A549 (cell line): ENCODE measurements around the gene SACS. TPM values are rescaled to one million over a fixed set of nuclear protein-coding genes. Genes with fewer than 3 reads are reported as not detected.

Experiments
- ATAC-seq, 2 experiments: fragments of 200-7000 bp in 1 of 2; fragments of >200 bp in 1 of 2; cut with Nextera tagmentation in 1 of 2; cut with Tn5 transposase in 1 of 2; 3 replicates each; pipeline versions ENCODE4 v1.8.0 to v1.9.1; 2018 to 2020; ENCODE audit warnings: mild to moderate bottlenecking in 1 of 2, moderate library complexity in 1 of 2
- CTCF ChIA-PET: fragments of 300-600 bp; sonication (Branson Sonifier 250); formaldehyde crosslinking; extraction: SDS; loops from one replicate; lab custom pipeline; 2021; ENCODE audit warnings: antibody characterized with exemption, inconsistent platforms; lab: Yijun Ruan, JAX
- POLR2A ChIA-PET: fragments of 350-600 bp; formaldehyde crosslinking; extraction: SDS; loops from one replicate; lab custom pipeline; 2021; ENCODE audit warnings: antibody characterized with exemption, inconsistent platforms; lab: Yijun Ruan, JAX
- DNase-seq, 2 experiments: peaks; one replicate each; pipeline versions ENCODE4 v3.0.0 to v3.0.0-alpha.2; 2011 to 2016; ENCODE audit warnings: low read depth in 1 of 2, low spot score in 1 of 2
- FAIRE-seq: peaks from 2 replicates; lab custom pipeline; 2011; peaks lifted over from hg19 to GRCh38; lab: Jason Lieb, UNC
- H3K27ac ChIP-seq, 2 experiments: fragments of >200 bp; sonication (Bioruptor Twin); formaldehyde crosslinking; 3 replicates each; pipeline ENCODE4 v1.5.1; 2016 to 2017
- H3K4me1 ChIP-seq: fragments of >200 bp; sonication (Bioruptor Twin); formaldehyde crosslinking; 3 replicates; pipeline ENCODE4 v1.6.1; 2016
- H3K4me2 ChIP-seq: fragments of >200 bp; sonication (Bioruptor Twin); formaldehyde crosslinking; 3 replicates; pipeline ENCODE4 v1.6.1; 2016
- H3K4me3 ChIP-seq: fragments of >200 bp; sonication (Bioruptor Twin); formaldehyde crosslinking; 3 replicates; pipeline ENCODE4 v1.5.1; 2016
- H3K9me3 ChIP-seq: fragments of >200 bp; sonication (Bioruptor Twin); formaldehyde crosslinking; 3 replicates; pipeline ENCODE4 v1.6.1; 2016
- BHLHE40 ChIP-seq: IDR thresholded peaks from 2 replicates; pipeline ENCODE4 v1.6.1; 2012; ENCODE audit warnings: low read depth, low read length, inconsistent platforms
- CBX8 ChIP-seq: fragments of 200-600 bp; sonication (generic); IDR thresholded peaks from 2 replicates; pipeline ENCODE4 v1.6.1; 2016
- EHF ChIP-seq: fragments of 250-450 bp; sonication (Bioruptor Pico); IDR thresholded peaks from 2 replicates; pipeline ENCODE4 v1.5.0; 2020; ENCODE audit warnings: mild to moderate bottlenecking
- EP300 ChIP-seq, 2 experiments: fragments of >200 bp; sonication (Bioruptor Twin); formaldehyde crosslinking; IDR thresholded peaks; 2 replicates in 1 of 2; 3 replicates in 1 of 2; pipeline ENCODE4 v1.6.1; 2016 to 2017
- ESRRA ChIP-seq: fragments of 150-350 bp; IDR thresholded peaks from 2 replicates; pipeline ENCODE4 v1.6.1; 2014; ENCODE audit warnings: mild to moderate bottlenecking, low read length, borderline replicate concordance
- HMGXB4 ChIP-seq: fragments of 250-450 bp; sonication (Bioruptor Pico); IDR thresholded peaks from 2 replicates; pipeline ENCODE4 v1.5.0; 2021; ENCODE audit warnings: mild to moderate bottlenecking, moderate library complexity, borderline replicate concordance
- KDM5A ChIP-seq: fragments of 200-600 bp; sonication (generic); IDR thresholded peaks from 2 replicates; pipeline ENCODE4 v1.6.1; 2016; ENCODE audit warnings: antibody characterized with exemption, mild to moderate bottlenecking
- MAX ChIP-seq: IDR thresholded peaks from 2 replicates; pipeline ENCODE4 v1.6.1; 2012
- NFE2L2 ChIP-seq: fragments of 150-350 bp; conservative IDR thresholded peaks from 2 replicates; pipeline ENCODE4 v1.6.1; 2014; ENCODE audit warnings: low read length
- NPAS2 ChIP-seq: fragments of 250-450 bp; sonication (Bioruptor Pico); IDR thresholded peaks from 2 replicates; pipeline ENCODE4 v1.8.0; 2022; ENCODE audit warnings: mild to moderate bottlenecking, moderate library complexity, borderline replicate concordance
- POLR2A ChIP-seq: IDR thresholded peaks from 2 replicates; pipeline ENCODE4 v1.6.1; 2012; ENCODE audit warnings: mild to moderate bottlenecking, low read length
- POLR2AphosphoS2 ChIP-seq: conservative IDR thresholded peaks from 2 replicates; pipeline ENCODE4 v1.6.1; 2012; ENCODE audit warnings: low read length, improper control_type of control experiment, inconsistent platforms
- RAD21 ChIP-seq, 2 experiments: fragments of >200 bp in 1 of 2; sonication (Bioruptor Twin) in 1 of 2; formaldehyde crosslinking in 1 of 2; IDR thresholded peaks in 1 of 2; conservative IDR thresholded peaks in 1 of 2; 2 replicates in 1 of 2; 3 replicates in 1 of 2; pipeline ENCODE4 v1.6.1; 2012 to 2018; ENCODE audit warnings: inconsistent platforms in 1 of 2
- RCOR1 ChIP-seq: fragments of 150-350 bp; IDR thresholded peaks from 2 replicates; pipeline ENCODE4 v1.6.1; 2014; ENCODE audit warnings: antibody characterized with exemption, low read length, low read depth
- REST ChIP-seq: fragments of 200-600 bp; sonication (generic); IDR thresholded peaks from 2 replicates; pipeline ENCODE4 v1.6.1; 2016; ENCODE audit warnings: antibody characterized with exemption, mild to moderate bottlenecking, moderate library complexity
- RFX5 ChIP-seq: fragments of 450-650 bp; IDR thresholded peaks from 2 replicates; pipeline ENCODE4 v1.7.1; 2014; ENCODE audit warnings: antibody characterized with exemption, mild to moderate bottlenecking, moderate library complexity
- RNF2 ChIP-seq: fragments of 200-600 bp; sonication (generic); IDR thresholded peaks from 2 replicates; pipeline ENCODE4 v1.6.1; 2016; ENCODE audit warnings: low read depth, mild to moderate bottlenecking, antibody characterized with exemption, moderate library complexity, borderline replicate concordance
- SMC3 ChIP-seq: fragments of >200 bp; sonication (Bioruptor Twin); formaldehyde crosslinking; IDR thresholded peaks from 3 replicates; pipeline ENCODE4 v1.6.1; 2018; ENCODE audit warnings: inconsistent platforms
- USF2 ChIP-seq: fragments of 450-650 bp; IDR thresholded peaks from 2 replicates; pipeline ENCODE4 v1.6.1; 2014; ENCODE audit warnings: antibody characterized with exemption
- ZNF302 ChIP-seq: fragments of 250-450 bp; sonication (Bioruptor Pico); IDR thresholded peaks from 2 replicates; pipeline ENCODE4 v1.9.0; 2021; ENCODE audit warnings: inconsistent platforms, mild to moderate bottlenecking, moderate library complexity
- WGBS: methylation state at CpG from one replicate; pipeline ENCODE4 v1.1.6; 2017; ENCODE audit errors: missing lambda C conversion rate; 5-methylcytosine and 5-hydroxymethylcytosine counted together
- polyA plus RNA-seq, 4 experiments: library from polyadenylated mRNA; depleted of rRNA in 3 of 4; stranded (reverse); fragments of >200 nt; fragmentation: RNase III in 1 of 4; extraction: RNeasy Plus Mini Kit Qiagen cat#74134 plus additional on column Dnase treatment in 1 of 4; gene quantifications; 2 replicates in 3 of 4; 3 replicates in 1 of 4; pipeline ENCODE4 v1.2.3, GENCODE V29; 2011 to 2017

Gene SACS
- polyA plus RNA-seq, 2 of the 4 experiments (the other 2 are of a cell fraction): 6.9 to 23.8 TPM

GRCh38 chr13:23463661-23464060 lies 30.2 kb upstream of the SACS start (continued):
- TF ChIP-seq POLR2AphosphoS2 (no peak), RAD21 (conservative IDR thresholded peaks at IDR 0.05 in 1 of 2, IDR thresholded peaks at IDR 0.05 in 1 of 2) (no peak), BHLHE40 (no peak), ESRRA (no peak), ZNF302 (CRISPR knock-in tag) (no peak)
- TF ChIP-seq, all 56 proteins: peak for 0

- Histone ChIP-seq H3K4me3 (no peak overlapping the region), H3K4me2 (no peak overlapping the region), H3K27ac (no peak overlapping the region), H3K4me1 (0 out of 3 replicates have a peak, but pooled peaks cover 3% of the 10 kb centered on the region), H3K9me3 (no peaks in the 10 kb centered on the region)
- ATAC-seq (no peak), FAIRE-seq (no peak), DNase-seq (no peak)
- POLR2A ChIA-PET: no interaction called here
- WGBS: 32% methylated on average over 3 of the region's 3 CpGs
- CTCF ChIA-PET: no interaction called here
- TF ChIP-seq RAD21 (conservative IDR thresholded peaks at IDR 0.05 in 1 of 2, IDR thresholded peaks at IDR 0.05 in 1 of 2) (no peak), HMGXB4 (no peak), MAX (no peak), ESRRA (no peak), RFX5 (no peak), NPAS2 (CRISPR knock-in tag) (no peak), RNF2 (no peak)
Measured at GRCh38 chr13:23462815-23463559, 29.5 kb upstream of the SACS start.

GRCh38 chr13:23461544-23461943 lies 28.0 kb upstream of the SACS start:
- Histone ChIP-seq H3K4me1 (0 out of 3 replicates have a peak, but pooled peaks cover 3% of the 10 kb centered on the region), H3K4me3 (no peak overlapping the region), H3K27ac (no peak overlapping the region), H3K9me3 (no peaks in the 10 kb centered on the region), H3K4me2 (no peak overlapping the region)
- TF ChIP-seq KDM5A: no peak
- TF ChIP-seq NFE2L2: no peak
- no peak for TF ChIP-seq USF2
- TF ChIP-seq BHLHE40: no peak
- TF ChIP-seq RCOR1: no peak
- TF ChIP-seq CBX8: no peak
- TF ChIP-seq EHF (CRISPR knock-in tag): no peak
- no peak for TF ChIP-seq REST
- no peak for TF ChIP-seq SMC3
- no peak for TF ChIP-seq POLR2A
- no peak for TF ChIP-seq POLR2AphosphoS2
- no peak for TF ChIP-seq EP300 (IDR thresholded peaks at IDR 0.05)
- WGBS: 35% methylated on average over 3 of the region's 3 CpGs
- ChIA-PET POLR2A (no interaction called here), CTCF (no interaction called here)
- ATAC-seq (no peak), DNase-seq (no peak), FAIRE-seq (no peak)
